HG03280 (cell line): ENCODE results near the gene FBXW12.
"Not testable (repeated sequence)": the region's sequence is repeated elsewhere in the genome, so short reads cannot be mapped to it uniquely, and the experiment has no call there.

ENCODE experiments used
- ATAC-seq: cut with Tn5 transposase; IDR thresholded peaks from one replicate; pipeline ENCODE4 v1.9.1; 2021; ENCODE audit warnings: mild to moderate bottlenecking, moderate library complexity; ENCODE audit not compliant: unreplicated experiment

Gene FBXW12

GRCh38 chr3:48372377-48372770, 355 bp downstream of the FBXW12 start:
- no peak for ATAC-seq

- no peak for ATAC-seq
These were observed 930 bp downstream of the FBXW12 start for GRCh38 chr3:48372862-48373435.

GRCh38 chr3:48387634-48388033, 15.6 kb downstream of the FBXW12 start:
- ATAC-seq, result no peak

GRCh38 chr3:48388966-48389365, 16.9 kb downstream of the FBXW12 start:
- no peak for ATAC-seq

- ATAC-seq, result no peak
These were observed 22.4 kb downstream of the FBXW12 start for GRCh38 chr3:48394391-48394790.

- no peak for ATAC-seq
These were observed 23.7 kb downstream of the FBXW12 start for GRCh38 chr3:48395714-48396113.

DNA sequence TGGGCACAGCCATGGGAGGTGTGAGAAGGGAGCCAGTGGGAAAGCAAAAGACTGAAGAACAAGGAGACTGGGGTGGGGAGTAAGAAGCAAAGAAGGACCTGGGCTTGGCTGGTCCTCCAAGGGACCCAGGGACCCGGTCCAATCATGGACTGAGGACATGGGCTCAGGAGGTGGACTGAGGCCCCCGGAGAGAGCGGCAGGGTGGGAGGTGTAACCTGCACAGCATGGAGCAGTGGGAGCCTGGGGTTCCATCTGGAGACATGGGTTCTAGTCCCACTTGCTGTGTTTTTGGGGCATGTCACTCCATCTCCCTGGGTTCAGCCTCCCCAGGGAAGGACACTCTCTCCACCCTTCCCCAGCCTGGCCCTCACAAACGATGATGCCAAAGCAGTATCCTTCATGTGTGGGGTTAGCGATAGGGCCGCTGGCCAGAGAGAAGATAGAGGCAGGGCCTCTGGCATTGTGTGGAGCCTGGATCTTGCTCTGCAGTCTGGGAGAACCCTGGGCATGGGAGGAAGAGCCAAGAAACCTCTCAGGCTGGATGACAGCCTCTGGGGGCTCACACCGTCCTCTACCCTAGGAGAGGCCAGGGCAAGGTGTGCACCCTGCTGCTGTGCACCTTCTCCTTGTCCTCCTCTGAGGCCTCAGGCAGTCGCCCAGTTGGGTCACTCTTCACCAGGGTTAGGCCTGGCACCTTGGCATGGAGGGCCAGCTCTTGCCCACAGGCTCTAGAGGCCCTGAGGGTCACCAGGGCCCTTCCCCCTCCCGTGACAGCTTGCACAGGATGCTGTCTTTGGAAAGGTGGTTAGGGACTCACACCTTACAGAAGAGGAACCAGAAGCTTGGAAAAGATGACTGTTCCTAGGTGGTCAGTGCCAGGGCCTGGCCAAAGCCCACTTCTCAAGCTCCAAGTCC, 26.0 kb downstream of the FBXW12 start:
- ATAC-seq, result no peak

- no peak for ATAC-seq
These were observed 26.8 kb downstream of the FBXW12 start for GRCh38 chr3:48398701-48399386.

DNA sequence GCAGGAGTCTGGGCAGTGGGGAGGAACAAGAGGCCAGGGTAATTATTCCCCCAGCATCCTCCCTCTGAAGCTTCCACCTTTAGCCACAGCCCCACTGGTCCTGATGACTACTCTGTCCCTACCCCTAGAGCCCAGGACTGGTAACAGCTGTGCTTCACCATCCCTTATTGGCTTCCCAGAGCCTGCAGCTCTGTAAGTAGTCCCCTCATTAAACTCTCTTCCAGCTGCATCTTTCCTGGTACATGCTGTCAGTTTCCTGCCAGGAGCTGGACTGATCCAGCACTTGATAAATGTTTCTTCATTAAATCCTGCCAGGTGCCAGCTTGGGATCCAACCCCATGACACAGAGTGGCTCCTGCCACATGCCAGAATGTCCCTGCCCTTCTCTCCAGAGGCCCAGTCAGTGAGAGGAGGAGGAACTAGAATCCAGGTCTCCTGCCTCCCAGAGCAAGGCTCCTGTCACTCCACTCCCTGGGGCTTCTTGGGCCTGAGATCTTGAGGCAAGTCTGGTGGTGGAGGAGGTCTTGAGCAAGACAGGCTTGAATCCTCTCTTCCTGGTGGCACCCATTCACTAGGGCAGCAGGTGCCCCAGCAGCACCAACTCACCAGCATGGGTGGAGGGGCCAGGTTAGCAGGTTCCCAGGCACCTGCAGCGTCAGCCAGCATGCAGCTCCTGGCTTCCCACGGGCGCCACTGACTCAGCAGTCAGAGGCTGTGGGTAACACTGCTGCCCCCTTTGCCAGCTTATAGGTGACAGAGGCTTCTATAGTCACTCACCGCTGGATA, 27.6 kb downstream of the FBXW12 start:
- no peak for ATAC-seq

DNA sequence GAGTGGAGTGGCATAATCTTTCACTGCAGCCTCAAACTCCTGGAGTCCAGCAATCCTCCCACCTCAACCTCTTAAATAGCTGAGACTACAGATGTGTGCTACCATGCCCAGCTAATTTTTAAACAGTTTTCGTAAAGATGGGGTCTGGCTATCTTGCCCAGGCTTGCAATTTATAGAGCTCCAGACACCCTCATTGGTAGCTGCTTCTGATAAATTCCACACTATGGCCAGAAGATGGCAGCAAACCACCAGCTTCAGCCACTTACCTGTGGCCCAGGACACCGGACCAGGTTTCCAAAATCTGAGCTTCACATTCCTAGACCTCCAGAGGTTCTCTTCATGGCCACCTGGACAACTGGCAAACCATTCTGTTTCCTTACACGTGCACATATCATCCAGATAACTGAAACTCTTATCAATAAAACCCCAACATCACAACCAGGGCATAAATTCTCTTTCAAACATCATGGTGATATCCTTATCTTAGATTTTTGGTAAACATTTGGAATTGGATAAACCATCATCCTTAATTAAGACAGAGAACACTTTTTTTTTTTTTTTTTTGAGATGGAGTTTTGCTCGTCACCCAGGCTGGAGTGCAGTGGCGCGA, 28.9 kb downstream of the FBXW12 start:
- ATAC-seq, result no peak

- not testable (repeated sequence) for ATAC-seq
These were observed 29.4 kb downstream of the FBXW12 start for GRCh38 chr3:48401434-48401901.

DNA sequence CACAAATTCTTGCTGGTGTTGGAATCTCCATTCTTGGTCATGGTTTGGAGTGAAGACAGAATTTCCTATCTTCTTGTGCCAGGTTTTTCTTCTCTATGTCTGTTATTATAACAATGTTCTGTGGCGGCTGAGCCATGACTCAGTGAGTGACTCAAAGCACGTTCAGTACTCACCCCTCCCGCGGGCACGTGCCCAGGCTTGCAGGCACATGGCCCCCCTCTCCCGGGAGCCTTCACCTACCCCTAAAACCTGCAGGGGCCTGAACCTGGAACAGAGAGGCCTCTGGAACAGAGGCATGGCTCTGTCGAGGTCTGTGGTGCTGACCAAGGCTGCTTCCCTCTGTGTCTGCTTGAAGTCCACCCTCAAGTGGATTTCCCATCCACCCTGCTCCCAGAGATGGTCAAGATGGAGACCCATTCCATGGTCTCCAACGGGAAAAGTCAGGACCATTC, 30.3 kb downstream of the FBXW12 start:
- ATAC-seq, result no peak

GRCh38 chr3:48402907-48403306, 30.9 kb downstream of the FBXW12 start:
- ATAC-seq, result no peak

- ATAC-seq, result no peak
These were observed 31.8 kb downstream of the FBXW12 start for GRCh38 chr3:48403533-48404439.

DNA sequence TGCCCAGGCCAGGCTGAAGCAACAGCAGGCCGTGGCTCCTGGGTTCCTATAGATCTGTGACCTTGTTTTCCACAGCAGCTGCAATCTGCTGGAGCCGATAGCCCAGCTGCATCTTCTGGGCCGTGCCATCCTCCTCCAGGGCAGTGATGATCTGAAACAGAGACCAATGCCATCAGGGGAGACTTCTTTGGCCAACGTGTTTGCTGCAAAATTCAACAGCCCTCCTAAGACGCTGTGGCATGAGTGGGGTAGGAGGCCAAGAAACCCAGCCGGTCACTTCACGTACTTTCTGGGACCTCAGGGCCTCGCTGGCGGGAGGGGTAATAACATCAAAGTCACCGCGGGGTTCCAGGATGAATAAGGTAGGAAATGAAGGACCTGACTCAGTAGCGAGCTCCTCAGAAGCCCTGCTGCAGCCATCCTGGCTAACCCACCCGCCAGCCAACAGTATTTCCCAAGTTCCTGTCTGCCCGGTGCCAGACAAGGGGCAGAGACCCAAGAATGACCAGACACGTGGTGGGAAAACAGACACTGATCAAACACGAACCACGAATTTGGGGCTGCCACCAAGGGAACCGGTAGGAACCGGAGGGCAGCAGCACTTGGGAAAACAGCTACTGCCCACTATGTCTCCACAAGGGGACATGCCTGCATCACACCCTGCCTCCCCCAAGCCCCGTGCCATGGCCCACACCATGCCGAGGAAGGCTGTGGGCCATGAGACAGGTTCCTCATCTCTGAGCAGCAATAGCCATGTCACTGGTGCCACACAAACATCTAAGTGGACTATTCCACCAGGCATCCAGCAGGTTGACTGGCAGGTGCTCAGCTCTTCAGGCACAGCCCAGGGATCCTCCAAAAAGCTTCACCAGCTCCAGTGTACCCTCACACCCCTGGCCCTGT, 32.7 kb downstream of the FBXW12 start:
- no peak for ATAC-seq

DNA sequence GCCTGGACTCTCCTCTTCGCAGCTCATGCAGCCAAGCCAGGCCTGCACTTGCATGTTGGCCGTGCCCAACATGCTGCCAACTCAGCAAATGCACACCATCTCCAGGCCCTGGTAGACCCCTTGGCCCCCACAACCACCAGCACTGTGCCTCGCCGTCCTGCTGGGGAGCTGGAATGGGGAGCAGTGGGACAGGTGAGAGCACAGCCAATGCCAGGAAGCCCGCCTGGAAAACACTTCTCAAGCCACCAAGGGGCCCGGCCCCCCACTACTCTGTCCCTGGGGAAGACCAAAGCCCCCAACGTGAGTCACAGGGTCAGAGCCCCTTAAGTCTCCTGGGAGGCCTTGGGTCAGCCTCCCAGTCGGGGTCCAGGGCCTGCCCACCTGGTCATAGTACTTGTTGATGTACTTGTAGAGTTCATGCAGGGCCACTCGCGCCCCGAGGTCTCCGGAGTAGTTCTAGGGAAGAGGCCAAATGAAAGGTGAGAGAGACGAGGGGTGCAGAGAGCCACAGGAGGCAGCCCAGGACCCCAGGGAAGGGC, 33.4 kb downstream of the FBXW12 start:
- no peak for ATAC-seq

- no peak for ATAC-seq
These were observed 34.0 kb downstream of the FBXW12 start for GRCh38 chr3:48405971-48406370.
